ENCODE measurements around the gene RSBN1. TPM values are rescaled to one million over a fixed set of nuclear protein-coding genes. Genes with fewer than 3 reads are reported as not detected.

The RSBN1 gene
- total and polyA plus RNA-seq, 5 experiments from 2014 or later, result 34.8 to 56.3 (median 39.1) TPM

DNA sequence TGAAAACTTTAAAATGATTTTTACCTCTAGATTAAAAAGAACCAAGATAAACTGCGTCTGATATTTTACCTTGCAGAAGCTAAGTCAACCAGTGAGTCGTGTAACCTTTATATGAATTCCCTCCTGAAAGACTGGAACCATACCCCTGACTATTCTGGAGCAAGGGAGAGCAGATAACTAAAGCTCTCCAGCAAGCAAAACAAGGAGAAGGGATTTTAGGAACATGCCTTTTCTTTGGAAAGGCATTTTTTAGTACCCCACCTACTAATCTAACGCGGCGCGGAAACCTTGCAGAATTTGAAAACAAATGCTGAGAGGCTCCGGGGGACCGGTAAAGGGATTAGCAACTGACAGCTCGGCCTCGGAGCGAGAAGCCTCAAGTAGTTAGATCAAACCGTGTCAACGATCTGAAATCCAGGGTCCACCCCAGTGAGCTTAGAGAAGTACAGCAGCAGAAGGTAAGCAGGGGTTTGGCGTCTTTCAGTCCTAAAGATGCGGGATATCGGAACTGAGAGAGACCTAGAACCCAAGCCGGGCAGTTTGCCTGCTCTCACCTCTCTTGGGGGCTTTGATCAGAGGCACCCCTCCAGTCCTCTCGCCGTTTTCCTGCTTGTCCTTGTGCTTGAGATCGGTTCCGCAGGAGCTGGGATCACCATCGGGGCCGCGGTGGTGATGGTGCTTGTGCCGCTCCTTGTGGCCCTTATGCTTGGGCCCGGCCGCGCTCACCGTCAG lies 954 bp downstream of the RSBN1 start:
- peaks cover 12 to 51% (median 37%) of the 10 kb centered on the region in 4 donors for H3K4me1 Mint-ChIP-seq
- POLR2A ChIA-PET, result interaction anchor here (0.7 to 2.9 kb wide), 15 partner anchors 10 to 136 kb away, joined by 3 to 44 read pairs (median 4); partner anchors contain the start of genes AP4B1, HIPK1 and PHTF1
- H3K27ac Mint-ChIP-seq, result peak overlapping the region; percentile 97 to 100 (median 98)
- H3K27me3 Mint-ChIP-seq, result no peaks in the 10 kb centered on the region
- DNase-seq (peak in 4 of 10 donors; percentile 13 to 64 (median 14)), ATAC-seq (no peak)
- peaks cover 0 to 22% (median 6%) of the 10 kb centered on the region in 3 donors for H3K36me3 Mint-ChIP-seq
- H3K4me3 Mint-ChIP-seq, result peak overlapping the region; percentile 92 to 99 (median 98)
- H3K9me3 Mint-ChIP-seq, result no peaks in the 10 kb centered on the region

DNA sequence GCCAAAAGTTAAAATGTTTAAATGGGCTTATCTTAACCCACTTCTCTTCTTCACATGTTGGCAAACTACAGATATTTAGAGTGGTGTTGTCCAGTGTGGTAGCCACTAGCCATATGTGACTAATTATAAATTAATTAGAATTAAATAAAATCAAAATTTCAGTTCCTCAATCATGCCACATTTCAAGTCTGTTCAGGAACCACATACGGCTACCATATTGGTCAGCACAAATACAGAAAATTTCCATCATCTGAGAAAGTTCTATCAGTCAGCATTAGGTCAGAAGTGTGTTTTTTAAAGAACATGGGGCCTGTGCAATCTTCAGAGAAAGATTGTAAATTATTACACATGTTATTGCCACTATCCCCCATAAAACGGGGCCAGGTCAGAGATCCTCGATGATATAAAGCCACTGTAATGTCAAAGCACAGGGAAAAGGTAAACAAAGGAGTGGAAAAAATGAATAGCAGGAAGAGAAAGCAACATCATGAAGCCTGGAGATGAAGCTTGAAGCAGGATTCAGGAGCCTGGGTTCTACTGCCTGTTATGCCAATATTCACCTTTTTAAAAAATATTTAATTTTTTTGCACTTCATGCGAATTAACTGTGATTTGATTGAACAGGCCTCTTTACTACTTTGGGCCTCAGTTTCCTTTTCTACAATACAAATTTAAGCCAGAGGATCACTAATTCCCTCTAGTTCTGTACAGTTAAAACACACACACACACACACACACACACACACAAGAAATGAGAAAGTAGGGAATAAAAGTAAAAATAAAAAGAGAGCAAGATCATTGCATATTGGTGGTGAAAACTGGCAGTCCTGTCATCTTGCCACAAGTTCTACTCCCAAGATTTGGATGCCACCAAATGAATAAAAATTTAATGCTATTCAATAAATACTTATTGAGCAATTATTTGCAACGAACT lies 2.3 kb downstream of the RSBN1 start:
- Mint-ChIP-seq H3K27ac (peak overlapping the region in 8 of 10 donors; percentile 9 to 98 (median 48)), H3K36me3 (peaks cover 0 to 28% (median 6%) of the 10 kb centered on the region in 3 donors), H3K27me3 (no peaks in the 10 kb centered on the region), H3K9me3 (no peaks in the 10 kb centered on the region), H3K4me1 (peaks cover 17 to 65% (median 49%) of the 10 kb centered on the region in 4 donors), H3K4me3 (peak overlapping the region; percentile 63 to 99 (median 98))
- no peak for DNase-seq
- no peak for ATAC-seq
- POLR2A ChIA-PET, result interaction anchor here (2.9 kb wide), 1 partner anchor 51 kb away, joined by 44 read pairs; the partner anchor contains the start of gene PHTF1

DNA sequence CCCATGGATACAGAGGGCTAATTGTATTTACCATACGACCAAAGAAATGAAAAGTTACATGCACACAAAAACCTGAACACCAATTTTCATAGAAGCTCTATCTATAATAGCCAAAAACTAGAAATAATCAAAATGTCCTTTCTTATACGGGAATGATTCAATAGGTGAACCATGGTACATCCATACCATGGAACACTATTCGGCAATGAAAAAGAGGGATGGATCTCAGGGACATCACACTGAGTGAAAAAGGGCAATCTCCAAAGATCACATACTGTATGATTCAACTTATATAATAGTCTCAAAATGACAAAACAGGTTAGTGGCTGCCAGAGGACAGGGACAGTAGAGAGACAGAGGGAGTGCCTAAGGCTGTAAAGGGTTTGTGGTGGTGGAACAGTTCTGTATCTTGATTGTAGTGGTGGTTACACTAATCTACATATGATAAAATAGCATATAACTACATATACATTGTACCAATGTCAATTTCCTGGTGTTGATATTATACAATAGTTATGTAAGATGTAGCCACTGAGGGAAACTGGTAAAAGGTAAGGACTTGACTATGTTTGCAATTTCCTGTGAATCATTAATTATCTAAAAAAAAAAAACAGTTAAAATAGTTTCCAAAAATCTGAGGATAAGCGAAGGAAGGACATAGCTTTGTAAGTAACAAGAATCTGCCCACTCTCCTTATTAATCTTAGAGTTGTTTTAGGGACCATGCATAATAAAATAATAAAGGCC lies 3.7 kb downstream of the RSBN1 start:
- Mint-ChIP-seq H3K4me3 (peak overlapping the region; percentile 9 to 99 (median 70)), H3K4me1 (peaks cover 19 to 78% (median 60%) of the 10 kb centered on the region in 4 donors), H3K36me3 (peaks cover 0 to 28% (median 6%) of the 10 kb centered on the region in 3 donors), H3K9me3 (no peaks in the 10 kb centered on the region), H3K27ac (peak overlapping the region in 8 of 10 donors; percentile 25 to 61 (median 47)), H3K27me3 (no peaks in the 10 kb centered on the region)
- POLR2A ChIA-PET, result no interaction called here
- DNase-seq (no peak), ATAC-seq (no peak)

DNA sequence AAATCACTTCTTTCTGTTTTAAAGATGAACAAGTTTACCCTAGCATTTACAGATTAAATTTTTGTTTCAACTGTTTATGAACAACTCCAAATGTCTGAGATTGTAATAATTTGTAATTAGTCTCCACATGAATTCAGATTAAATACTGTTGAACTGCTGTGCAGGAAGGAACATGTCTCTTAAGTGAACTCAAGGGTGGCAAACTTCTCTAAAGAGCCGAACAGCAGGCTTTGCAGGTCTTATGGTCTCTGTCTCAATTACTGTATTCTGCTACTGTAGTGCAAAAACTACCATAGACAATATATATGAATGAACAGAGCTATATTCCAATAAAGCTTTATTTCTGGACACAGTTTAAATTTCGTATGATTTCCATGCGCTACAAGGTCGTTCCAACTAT lies 6.6 kb downstream of the RSBN1 start:
- peak overlapping the region in 4 of 10 donors; percentile 28 to 79 (median 42) for H3K27ac Mint-ChIP-seq
- peaks cover 0 to 40% (median 6%) of the 10 kb centered on the region in 3 donors for H3K36me3 Mint-ChIP-seq
- no peaks in the 10 kb centered on the region for H3K27me3 Mint-ChIP-seq
- H3K9me3 Mint-ChIP-seq, result no peaks in the 10 kb centered on the region
- no peak for DNase-seq
- no peak for ATAC-seq
- POLR2A ChIA-PET, result interaction anchor here (0.9 kb wide), 1 partner anchor 19 kb away, joined by 3 read pairs; no protein-coding TSS in a partner anchor
- peaks cover 32 to 88% (median 83%) of the 10 kb centered on the region in 4 donors for H3K4me1 Mint-ChIP-seq
- H3K4me3 Mint-ChIP-seq, result peak overlapping the region in 5 of 10 donors; percentile 8 to 55 (median 25)

DNA sequence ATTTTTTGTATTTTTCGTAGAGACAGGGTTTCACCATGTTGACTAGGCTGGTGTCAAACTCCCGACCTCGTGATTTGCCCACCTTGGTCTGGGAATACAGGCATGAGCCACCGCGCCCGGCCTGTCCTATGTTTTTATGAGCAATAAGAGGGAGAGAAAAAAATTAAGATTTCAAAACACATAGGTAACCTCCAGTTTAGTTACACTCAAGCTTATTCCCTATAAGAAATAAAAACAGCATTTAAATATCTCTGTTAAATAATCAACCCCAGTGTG lies 7.1 kb downstream of the RSBN1 start:
- no peaks in the 10 kb centered on the region for H3K27me3 Mint-ChIP-seq
- ATAC-seq (no peak), DNase-seq (no peak)
- peak overlapping the region in 6 of 10 donors; percentile 25 to 55 (median 42) for H3K4me3 Mint-ChIP-seq
- peaks cover 0 to 40% (median 6%) of the 10 kb centered on the region in 3 donors for H3K36me3 Mint-ChIP-seq
- POLR2A ChIA-PET, result interaction anchor here (0.9 kb wide), 1 partner anchor 19 kb away, joined by 3 read pairs; no protein-coding TSS in a partner anchor
- H3K4me1 Mint-ChIP-seq, result peaks cover 30 to 90% (median 82%) of the 10 kb centered on the region in 4 donors
- peak overlapping the region in 5 of 10 donors; percentile 25 to 70 (median 32) for H3K27ac Mint-ChIP-seq
- H3K9me3 Mint-ChIP-seq, result no peaks in the 10 kb centered on the region

DNA sequence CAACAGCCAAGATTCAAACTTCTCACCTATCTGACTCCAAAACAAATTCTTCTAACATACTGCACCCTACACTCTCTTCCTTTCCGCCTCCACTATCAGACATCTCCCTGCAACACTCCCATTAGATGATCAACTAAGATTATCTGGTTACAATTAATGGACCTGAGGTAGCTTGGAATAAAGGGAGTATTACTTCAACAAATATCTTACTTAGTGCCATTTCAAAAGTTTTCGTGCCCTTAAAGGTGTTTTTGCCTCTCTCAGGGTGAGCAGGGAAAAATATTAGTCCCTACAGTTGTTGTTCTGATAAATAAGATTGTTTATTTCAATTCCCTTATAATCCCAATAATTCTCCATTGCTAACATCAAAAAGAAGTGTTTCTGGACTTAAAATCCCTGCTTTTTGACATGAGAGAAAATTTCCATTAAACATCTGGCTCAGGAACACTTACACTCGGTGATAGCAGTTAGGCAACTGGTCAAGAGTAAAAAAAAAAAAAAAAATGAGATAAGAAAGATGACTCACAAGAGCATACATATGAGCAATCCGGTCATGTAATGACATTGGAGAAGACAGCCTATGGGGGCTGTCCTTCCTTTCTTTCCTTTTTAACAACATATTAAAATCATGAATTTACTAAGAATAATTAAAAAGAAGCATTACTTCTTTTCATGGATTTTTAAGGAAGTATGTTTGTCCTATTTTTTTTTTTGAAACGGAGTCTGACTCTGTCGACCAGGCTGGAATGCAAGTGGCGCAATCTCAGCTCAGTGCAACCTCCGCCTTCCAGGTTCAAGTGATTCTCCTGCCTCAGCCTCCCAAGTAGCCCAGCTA lies 7.6 kb downstream of the RSBN1 start:
- POLR2A ChIA-PET, result interaction anchor here (0.9 kb wide), 1 partner anchor 18 kb away, joined by 3 read pairs; no protein-coding TSS in a partner anchor
- Mint-ChIP-seq H3K9me3 (no peaks in the 10 kb centered on the region), H3K4me1 (peaks cover 28 to 89% (median 77%) of the 10 kb centered on the region in 4 donors), H3K4me3 (peak overlapping the region in 7 of 10 donors; percentile 7 to 55 (median 41)), H3K27me3 (no peaks in the 10 kb centered on the region), H3K27ac (peak overlapping the region in 3 of 10 donors; percentile 25 to 70 (median 30)), H3K36me3 (peaks cover 0 to 40% (median 6%) of the 10 kb centered on the region in 3 donors)
- no peak for ATAC-seq
- no peak for DNase-seq

DNA sequence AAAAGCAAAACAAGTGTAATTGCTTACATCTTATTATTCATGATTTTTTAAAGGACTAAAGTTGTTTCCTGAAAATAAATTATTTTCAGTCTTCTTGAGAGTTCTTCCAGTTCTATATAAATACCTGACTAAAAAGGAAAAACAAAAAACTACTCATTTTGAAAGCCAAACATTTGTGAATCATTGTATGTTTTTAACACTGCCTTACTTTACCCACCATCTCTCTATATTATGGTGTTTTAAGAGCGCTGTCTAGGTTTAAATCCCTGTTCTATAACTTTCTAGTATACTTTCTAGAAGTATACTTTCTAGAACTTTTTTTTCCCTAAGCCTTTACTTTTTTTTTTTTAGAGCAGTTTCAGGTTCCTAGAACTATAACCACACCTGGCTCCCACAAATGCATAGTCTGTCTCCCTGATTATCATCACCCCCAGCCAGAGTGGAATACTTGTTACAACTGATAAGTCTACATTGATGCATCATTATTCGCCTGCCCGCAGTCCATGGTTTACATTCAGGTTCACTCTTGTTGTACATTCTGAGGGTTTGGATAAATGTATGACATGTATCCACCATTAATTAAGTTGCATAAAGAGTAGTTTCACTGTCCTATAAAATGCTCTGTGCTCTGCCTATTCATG lies 9.8 kb downstream of the RSBN1 start:
- POLR2A ChIA-PET, result interaction anchor here (1.3 kb wide), 1 partner anchor 9 kb away, joined by 8 read pairs; the partner anchor contains the start of gene RSBN1
- Mint-ChIP-seq H3K4me1 (peaks cover 28 to 82% (median 72%) of the 10 kb centered on the region in 4 donors), H3K4me3 (peak overlapping the region in 4 of 10 donors; percentile 5 to 30 (median 18)), H3K27me3 (no peaks in the 10 kb centered on the region), H3K27ac (peak overlapping the region in 3 of 10 donors; percentile 30 to 66 (median 50)), H3K9me3 (no peaks in the 10 kb centered on the region), H3K36me3 (peaks cover 2 to 38% (median 5%) of the 10 kb centered on the region in 3 donors)
- DNase-seq (no peak), ATAC-seq (no peak)

DNA sequence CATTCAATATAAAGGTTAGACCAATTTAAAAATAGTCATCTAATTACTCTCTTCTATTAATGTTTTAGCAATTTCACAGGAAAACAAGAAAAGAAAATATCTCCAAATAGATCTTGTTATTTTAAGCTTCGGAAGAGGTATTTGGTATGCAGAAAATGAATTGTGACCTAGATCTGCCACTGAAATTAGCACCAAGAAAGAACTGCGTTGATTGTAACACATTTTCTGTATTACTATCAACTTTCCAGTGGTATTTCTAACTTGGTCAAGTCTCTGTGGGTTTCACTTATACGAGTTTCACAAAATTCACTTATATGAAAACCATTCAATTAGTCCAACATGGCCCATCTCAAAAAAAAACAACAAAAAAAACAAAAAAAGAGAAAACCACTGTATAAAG lies 11.8 kb downstream of the RSBN1 start:
- peaks cover 6 to 41% (median 13%) of the 10 kb centered on the region in 3 donors for H3K36me3 Mint-ChIP-seq
- peak overlapping the region in 7 of 10 donors; percentile 23 to 83 (median 68) for H3K27ac Mint-ChIP-seq
- POLR2A ChIA-PET, result no interaction called here
- H3K4me3 Mint-ChIP-seq, result peak overlapping the region in 2 of 10 donors; percentile 13 to 24
- H3K4me1 Mint-ChIP-seq, result peaks cover 26 to 77% (median 60%) of the 10 kb centered on the region in 4 donors
- no peak for DNase-seq
- H3K9me3 Mint-ChIP-seq, result no peaks in the 10 kb centered on the region
- no peak for ATAC-seq
- no peaks in the 10 kb centered on the region for H3K27me3 Mint-ChIP-seq

DNA sequence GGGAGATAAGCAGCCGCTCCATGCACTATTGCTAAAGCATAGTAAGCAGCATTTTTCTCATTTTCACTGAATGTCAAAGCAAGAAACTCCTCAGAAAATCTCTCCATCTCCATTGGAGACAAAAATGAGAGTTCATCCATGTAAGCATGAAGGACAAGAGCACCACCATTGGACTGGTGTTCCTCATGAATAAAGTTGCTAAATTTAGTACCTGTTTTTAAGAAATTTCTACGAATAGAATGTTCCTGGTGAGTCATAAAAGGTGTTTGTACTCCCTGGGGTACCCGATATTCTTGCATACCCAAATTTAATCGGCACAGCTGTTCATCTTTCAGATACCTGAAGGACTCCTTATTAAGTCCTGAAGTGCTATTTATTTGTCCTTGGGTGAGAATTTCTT lies 14.8 kb downstream of the RSBN1 start:
- no peak overlapping the region for H3K4me3 Mint-ChIP-seq
- peak overlapping the region in 5 of 10 donors; percentile 22 to 67 (median 29) for H3K27ac Mint-ChIP-seq
- H3K4me1 Mint-ChIP-seq, result peaks cover 24 to 67% (median 55%) of the 10 kb centered on the region in 4 donors
- H3K9me3 Mint-ChIP-seq, result no peaks in the 10 kb centered on the region
- POLR2A ChIA-PET, result no interaction called here
- DNase-seq (no peak), ATAC-seq (no peak)
- H3K36me3 Mint-ChIP-seq, result peaks cover 18 to 51% (median 22%) of the 10 kb centered on the region in 3 donors
- no peaks in the 10 kb centered on the region for H3K27me3 Mint-ChIP-seq

DNA sequence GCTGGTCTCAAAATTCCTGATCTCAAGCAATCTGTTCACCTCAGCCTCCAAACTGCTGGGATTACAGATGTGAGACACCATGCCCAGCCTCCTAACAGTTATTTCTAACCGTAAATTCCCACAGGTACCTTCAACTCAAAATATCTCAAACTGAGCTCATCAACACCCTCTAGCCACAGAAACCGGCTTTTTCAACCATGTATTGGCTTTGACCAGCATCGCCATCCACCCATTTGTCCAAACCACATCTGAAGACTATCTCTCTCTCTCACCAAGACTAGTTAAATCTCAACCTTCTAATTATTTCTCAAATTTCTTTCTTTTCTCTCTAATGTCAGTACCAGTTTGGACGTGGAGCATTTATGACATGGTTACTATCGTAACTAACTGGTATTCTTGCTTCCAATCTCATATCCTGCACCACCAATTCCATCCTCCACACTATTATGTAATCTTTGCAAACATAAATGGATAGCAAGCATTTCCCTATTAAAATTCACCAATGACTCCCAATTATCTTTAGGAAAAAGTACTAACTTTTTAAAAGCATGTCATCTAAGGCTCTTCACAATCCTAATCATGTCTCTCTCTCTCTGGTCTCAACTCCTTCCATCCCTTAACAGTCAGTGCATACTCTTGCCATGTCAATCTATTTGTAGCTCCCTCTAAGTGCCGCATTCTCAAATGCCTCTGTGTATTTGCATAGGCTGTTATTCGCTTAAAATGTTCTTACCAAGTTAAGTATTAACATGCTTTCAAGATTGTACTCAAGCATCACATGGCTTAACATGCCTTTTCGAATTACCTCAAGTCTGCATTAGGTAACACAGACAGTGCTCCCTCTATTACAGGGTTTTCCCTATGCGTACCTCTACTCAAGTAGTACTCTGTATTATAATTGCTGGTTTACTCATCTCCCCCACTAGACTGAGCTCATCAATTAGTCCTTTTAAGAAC lies 18.1 kb downstream of the RSBN1 start:
- Mint-ChIP-seq H3K9me3 (no peaks in the 10 kb centered on the region), H3K27ac (peak overlapping the region in 9 of 10 donors; percentile 14 to 88 (median 70)), H3K36me3 (peaks cover 18 to 64% (median 33%) of the 10 kb centered on the region in 3 donors), H3K27me3 (no peaks in the 10 kb centered on the region), H3K4me3 (no peak overlapping the region), H3K4me1 (peaks cover 35 to 71% (median 61%) of the 10 kb centered on the region in 4 donors)
- DNase-seq (no peak), ATAC-seq (no peak)
- POLR2A ChIA-PET, result interaction anchor here (0.6 to 0.7 kb wide), 3 partner anchors 30 to 97 kb away, joined by 3 to 5 read pairs (median 3); no protein-coding TSS in a partner anchor
